GDM1 (cell line): ENCODE results near the gene ANKS1B.
"Not testable (repeated sequence)": the region's sequence is repeated elsewhere in the genome, so short reads cannot be mapped to it uniquely, and the experiment has no call there.

Experiments used
- DNase-seq: peaks from one replicate; lab custom pipeline; 2025; lab: John Stamatoyannopoulos, UW

The ANKS1B gene

DNA sequence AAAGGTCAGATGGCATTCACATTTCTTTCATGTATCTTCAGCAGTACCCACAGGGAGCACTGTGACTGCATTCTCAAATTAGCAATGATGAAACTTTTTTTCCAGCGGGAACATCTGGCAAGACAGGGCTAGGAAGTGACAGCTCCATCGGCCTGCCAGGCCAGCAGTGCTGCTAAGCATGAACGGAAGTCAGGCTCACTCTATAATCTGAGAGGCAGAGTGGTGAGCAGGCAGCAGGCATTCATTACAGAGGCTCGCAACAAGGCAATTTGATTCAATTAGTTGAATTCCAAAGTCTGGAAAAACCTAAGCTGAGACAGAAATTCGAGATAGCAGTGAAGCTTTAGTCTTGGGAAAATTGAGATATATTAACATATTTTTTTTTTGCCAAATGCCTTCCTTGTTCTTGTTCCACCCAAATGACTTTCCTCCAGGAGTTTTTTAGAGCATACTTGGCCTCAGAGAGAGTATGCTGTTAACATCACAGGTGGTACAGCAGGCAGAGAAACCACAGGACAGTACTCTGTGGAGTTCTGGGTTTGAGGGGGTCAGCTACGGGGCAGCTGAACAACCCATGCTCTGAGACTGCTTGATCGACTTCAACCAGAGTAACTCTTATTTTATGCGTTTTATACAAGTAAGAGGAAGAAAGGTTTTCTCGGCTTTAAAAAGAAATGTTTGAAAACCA is 924.8 kb downstream of the ANKS1B start:
- no peak for DNase-seq

DNA sequence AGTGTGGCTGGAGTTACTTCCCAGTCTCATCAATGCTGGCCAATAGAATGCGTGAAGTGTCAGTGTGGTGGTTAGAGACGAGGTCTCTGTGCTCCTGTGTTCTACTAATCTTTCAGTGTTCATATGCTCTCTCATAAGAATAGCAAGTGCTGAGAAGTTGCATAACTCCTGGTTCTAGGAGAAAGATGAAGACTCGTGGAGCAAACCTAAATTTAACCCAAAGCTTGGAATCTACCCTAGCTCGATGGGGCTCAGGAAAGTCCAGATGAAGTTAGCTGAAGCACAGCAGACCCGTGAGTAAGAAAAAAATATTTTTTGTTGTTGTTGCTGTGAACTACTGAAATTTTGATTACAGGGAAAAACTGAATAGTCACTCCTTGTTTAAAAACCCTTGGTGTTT is 927.1 kb downstream of the ANKS1B start:
- DNase-seq, result no peak

DNA sequence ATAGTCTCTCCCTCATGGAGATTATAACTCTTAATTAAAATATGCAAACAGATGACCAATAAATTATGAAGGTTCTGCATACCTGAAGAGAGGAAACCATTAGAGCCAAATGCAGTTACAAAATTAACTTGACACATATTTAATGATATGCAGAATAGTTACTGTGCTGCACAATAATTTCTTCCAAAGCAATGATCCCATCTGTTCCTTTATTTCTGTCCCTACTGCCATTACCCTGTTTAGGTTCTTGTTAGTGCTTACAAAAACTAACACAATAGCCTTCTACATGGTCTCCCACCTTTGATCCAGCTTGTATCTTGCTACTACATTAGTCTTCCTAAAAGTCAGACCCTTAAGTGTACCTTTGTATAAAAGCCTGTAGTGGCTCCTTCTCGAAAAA is 928.5 kb downstream of the ANKS1B start:
- DNase-seq, result no peak

DNA sequence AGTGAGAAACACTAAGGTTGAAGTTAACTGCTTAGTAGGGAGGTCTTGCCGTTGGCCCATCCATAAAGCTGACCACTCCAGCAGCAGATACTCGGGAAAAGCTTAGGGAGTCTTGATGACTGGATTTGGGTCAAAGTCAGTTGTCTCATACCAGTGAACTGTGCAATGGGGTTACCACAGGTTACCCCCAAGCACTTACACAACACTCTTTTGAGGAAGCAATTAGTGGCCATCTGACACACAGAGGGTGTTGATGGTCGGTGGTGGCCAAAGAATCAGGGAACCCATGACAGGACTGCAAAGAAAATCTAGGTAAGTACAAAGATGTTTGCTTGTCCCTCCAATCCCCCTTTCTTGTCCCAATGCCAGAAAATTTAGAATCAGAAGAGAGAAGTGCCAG is 929.4 kb downstream of the ANKS1B start:
- DNase-seq, result no peak

DNA sequence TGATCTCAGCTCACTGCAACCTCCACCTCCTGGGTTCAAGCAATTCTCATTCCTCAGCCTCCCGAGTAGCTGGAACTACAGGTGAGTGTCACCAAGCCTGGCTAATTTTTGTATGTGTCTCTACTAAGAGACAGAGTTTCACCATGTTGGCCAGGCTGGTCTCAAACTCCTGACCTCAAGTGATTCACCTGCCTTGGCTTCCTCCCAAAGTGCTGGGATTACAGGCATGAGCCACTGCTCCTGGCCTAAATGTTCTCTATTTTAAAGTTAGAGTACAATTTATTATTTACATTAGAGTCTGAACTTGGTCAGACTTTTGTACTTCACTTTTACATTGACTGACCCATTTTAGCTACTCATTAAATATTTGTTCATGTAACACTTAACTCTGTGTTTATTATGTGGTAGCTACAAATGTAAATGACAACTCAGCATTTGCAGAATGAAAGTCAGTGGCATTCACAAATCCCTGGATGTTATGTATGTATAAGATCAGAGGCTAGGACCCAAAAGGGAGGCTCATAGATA is 930.1 kb downstream of the ANKS1B start:
- DNase-seq, result no peak

DNA sequence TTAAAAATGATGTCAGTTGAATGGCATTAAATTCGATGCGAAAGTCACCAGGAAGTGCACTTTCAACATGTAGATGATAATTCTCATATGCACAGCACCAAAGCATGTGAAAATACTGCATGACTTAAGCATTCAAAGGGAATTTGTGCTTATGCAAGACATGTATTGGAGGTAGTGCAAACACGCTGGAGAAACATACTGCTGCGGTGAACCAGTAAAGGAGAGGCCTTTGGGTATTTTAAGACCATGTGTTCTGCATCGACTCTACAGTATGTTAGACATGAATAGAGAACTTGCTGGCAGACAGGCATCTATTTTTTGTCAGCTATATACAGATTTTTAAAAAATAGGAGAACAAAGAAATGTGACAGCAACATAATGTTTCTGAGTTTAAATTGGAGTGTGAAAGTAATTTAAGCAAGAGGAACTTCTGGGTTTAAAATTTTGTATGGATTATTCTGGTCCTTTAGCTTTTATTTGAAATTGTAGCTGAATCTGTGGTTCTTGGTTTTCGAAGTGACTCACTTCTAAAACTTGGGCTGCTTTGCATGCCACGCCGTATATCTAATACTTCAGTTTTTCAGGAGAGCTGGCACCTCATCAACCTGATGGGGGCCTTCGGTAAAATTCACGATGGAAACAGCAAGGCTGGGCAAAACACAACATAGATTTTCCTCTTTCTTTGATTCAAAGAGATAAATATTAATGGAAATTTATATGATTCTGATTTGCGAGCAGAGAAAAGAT is 930.9 kb downstream of the ANKS1B start:
- DNase-seq, result no peak

DNA sequence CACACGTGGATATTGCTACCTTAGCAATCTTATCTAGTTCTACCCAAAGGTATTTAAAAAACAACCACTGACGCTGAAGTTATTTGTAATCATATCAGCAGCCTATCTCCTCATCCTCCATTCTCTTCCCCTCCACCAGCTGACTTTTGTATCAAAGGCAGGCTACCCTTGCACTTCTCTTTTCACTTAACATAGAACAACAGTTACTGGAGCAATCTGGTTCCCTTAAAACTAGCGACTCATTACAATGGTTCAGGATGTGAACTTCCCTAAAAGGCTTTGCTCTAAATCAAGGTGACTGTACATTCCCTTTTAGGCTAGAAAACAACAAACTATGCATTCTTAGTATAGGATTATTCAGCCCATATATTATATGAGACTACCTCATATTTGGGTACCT is 935.0 kb downstream of the ANKS1B start:
- DNase-seq, result no peak

DNA sequence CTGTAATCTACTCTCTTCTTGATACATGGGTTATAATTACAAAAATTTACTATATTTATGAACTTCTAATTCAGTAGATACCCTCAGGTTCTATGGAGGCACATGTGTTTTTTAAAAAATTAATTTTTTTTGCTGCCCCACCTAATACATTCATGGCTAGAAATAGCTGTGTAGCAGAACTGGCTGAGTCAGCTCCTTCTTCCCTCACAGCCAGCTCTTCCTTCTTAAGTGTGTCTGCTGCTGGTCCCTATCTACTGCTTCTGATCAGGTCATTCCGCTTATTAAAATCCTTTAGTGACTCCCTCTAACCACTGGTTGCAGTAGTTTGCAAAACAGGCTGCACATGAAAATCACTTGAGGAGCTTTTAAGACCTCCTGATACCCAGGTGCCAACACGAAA is 939.6 kb downstream of the ANKS1B start:
- DNase-seq, result no peak

DNA sequence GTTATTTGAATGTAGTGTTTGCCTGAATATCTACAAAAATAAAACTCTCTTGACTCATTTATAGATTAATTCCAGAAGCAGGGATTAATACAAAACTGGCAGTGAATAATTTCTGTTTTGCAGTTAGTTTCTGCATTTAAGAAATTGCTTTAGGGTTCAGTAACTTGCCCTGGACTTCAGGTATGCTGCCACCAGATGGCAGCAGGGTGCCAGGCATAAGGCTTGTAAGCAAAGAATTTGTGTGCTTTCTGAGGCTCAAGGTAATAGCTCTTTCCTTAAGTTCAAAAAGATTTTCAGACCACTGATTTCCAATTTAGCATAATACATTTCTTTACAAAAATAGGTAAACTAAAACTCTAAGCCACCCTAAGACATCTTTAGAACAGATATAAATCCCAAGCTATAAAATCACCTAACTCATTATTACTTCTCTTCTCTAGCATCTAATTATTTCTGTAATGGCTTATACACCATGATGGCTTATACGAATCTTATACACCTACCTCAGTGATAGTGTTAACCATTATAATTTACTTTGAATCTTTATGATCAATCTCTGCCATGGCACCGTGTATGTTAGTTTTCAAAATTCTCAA is 941.3 kb downstream of the ANKS1B start:
- DNase-seq, result peak; percentile 15

DNA sequence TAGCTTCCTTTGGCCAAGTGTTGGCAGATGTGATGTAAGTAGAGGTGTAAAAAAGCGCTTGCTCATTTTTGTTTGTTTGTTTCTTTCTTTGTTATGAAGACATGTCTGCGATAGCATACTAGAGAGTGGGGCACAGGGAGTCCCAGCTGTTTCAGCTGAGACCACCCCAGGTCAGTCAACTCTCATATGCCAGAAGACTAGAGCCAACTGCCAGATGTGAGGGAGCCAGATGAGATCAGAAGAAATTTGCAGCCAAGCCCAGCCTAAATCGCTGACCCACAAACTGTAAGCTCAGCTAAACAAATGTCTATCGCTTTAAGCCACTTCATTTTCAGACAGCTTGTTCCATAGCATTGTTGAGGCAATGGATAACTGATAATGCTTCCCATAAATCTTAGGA is 942.5 kb downstream of the ANKS1B start:
- no peak for DNase-seq

DNA sequence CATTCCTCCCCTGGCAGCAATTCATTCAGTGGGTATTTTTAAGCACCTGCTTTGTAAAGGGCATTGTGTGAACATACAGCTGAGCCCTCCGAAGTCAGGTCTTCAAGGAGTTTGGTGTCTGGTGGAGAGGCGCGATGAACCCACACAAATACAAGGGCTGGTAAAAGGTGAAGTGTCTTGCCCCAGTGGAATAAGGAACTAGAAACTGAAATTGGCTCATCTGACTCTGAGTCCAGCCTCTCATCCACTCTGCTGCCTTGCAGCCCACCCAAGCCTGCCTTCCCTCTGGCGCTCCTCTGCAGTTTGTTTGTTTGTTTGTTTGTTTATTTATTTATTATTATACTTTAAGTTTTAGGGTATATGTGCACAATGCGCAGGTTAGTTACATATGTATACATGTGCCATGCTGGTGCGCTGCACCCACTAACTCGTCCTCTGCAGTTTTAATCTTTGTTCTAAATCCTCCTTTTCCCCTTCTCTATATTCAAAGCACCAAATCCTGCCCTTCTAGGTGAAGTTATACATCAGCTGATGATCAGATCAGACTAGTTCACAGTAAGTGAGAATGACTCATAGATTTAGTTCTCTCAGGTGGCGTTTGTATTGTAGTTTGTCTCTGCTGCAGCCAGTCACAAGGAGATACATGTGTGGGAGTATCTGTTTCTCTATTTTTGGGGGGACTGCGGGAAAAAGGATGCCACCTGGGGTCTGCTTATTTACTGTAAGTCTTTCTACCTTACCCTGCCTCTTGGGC is 945.2 kb downstream of the ANKS1B start:
- DNase-seq, result no peak

DNA sequence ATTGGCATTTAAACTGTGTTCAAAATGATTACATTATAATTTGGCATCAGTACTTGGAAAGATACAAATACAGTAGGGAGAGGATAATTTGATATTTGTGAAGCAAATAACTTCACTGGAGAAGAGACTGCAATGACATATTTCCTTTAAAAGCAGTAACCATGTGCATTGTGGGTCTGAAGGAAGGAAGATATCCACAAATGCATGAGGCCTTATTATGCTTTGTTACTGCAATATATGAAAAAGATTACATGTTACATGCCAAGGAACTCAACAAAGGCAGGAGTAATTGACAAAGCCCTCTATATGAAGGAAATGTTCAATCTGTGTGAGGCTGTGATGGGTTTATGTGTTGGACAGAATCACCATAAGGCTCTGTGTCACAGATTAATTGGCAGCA is 948.2 kb downstream of the ANKS1B start:
- DNase-seq, result no peak

DNA sequence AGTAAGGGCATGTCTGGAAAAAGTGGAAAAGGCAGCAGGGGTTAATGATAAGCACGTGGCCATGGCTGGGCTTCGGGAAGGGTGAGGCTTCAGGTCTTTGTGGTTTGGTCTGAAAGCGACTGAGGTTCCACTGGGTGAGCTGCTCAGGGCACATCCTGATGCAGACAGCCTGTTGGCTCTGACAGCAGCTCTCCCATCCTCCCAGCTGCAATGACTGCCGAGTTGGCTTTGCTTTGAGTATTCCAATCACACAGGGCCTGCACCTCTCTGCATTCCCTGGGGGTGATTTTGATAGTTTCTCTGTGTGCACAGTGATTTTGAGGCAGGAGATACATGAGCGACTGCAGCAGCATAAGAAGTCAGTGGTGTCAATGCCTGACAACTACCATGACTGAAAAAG is 948.9 kb downstream of the ANKS1B start:
- no peak for DNase-seq

DNA sequence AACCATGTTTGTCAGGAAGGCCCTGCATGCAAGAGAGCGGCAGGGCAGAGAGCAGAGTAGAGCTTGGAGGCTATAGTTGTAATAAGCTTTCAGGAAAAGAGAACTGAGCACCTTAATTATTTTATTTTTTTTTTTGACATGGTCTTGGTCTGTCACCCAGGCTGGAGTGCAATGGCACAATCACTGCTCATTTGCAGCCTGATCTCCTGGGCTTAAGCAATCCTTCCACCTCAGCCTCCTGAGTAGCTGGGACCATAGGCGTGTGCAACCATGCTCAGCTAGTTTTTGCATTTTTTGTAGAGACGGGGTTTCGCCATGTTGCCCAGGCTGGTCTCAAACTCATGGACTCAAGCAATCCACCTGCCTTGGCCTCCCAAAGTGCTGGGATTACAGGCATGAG is 950.5 kb downstream of the ANKS1B start:
- DNase-seq, result not testable (repeated sequence)

DNA sequence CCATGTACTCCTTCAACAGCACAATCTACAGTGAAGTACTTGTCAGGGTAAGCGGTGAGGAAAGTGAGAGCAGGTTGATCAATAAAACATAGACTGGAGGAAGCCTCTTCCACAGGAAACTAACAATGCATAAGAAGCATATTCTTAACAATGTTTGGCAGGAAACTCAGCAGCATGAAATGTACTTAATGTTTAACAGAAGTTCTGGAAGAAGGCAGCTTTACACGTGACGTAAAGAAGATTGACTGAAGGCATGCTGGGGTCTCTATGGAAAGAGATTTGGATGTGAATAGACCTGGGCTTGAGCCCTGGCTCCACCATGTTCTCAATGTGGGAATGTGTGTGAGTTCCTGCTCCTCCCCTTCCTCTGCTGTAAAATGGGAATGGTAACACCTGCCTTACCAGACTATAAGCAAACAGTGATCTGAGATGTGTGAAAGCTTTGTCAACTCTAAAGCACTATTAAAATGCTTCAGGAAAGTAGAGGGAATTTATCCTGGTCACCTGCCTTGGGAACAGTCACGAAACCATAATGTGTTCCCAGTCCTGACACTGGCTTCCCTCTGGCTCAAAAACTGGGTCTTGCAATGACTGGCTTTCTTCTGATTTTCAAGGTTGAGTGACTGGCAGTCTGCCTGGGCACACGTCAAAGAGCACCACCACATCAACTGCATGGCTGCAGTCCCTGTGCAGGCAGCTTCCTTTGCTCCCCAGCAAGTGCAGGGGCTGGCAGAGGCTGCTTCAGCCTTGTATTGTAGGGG is 955.0 kb downstream of the ANKS1B start:
- no peak for DNase-seq

DNA sequence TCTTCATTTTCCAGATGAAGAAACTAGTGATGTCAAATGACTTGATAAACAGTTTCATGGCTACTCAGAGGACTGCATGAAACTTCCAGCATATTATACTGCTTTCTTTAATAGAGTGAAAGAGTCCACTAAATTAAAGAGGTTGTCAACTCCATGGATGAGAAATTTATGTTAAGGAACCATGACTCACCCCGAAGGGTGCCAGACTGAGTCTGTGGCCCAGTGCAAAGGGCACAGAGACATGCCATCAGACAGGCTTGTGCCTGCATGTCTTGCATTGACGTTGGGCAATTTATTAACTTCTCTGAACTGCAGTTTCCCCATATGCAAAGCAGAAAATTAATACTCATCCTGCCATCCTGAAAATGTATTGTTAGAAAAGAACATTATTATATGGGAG is 957.3 kb downstream of the ANKS1B start:
- DNase-seq, result no peak

DNA sequence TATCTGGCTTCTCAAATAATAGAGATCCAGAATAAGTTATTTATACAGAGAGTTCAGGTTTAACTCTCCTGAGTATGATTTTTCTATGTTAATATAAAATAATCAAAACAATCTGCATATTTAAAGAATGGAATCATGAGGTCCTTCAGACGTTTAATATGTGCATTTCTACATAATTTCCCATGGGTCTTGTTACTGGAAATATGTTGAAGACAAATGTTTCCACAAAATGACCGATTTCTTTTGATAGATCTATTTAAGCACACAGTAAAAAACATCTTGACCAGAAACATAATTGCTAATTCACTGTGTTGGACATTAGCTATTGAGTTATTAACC is 957.7 kb downstream of the ANKS1B start:
- no peak for DNase-seq

DNA sequence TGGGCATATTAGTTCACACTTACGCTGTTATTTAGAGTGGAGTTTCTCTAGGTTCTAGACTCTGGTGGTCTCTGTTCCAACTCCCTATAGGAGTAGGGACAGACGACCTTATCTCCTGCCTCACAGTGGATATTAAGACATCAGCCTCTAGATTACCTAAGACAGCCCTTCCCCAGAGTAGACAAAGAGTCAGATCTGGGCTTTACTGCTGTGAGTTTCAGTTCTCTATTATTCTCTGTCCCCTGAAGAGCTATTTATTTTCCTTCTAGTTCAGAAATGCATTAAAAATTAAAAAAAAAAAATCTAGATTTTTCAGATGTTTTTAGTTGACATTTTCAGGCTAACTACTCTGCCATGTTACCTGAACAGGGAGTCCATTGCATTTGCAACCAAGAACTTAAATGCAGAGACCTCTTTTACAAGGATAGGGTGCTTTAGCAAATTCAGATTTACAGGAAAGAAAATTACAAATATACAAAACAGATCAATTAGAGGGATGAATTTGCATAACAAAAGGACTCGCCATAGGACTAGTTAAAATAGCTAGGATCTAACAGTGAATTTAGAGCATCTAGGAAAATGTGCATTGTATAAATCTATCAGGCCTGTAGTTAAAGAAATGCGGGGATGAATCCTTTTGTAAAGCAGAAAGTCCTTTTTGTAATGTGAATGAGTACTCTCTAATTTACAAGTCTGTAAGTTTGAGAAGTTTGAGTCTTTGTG is 958.2 kb downstream of the ANKS1B start:
- no peak for DNase-seq

DNA sequence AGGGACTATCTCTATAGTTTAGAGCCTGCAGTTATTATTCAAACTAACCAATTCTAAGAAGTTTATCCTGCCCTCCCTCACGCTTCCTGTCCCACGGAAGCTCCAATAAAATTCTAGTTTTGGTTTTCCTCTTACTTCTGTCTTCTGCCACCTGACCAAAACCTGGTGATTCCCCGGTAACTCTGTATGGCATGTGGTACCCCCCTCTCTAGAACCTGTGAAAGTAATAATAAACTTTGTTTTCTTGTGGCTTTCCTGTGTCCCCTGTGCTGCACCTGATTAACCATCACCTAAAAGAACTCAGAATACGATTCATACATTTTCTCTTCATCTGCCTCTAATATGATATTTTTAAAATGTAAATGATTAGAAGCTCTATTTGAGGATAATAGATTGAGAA is 959.9 kb downstream of the ANKS1B start:
- DNase-seq, result no peak

DNA sequence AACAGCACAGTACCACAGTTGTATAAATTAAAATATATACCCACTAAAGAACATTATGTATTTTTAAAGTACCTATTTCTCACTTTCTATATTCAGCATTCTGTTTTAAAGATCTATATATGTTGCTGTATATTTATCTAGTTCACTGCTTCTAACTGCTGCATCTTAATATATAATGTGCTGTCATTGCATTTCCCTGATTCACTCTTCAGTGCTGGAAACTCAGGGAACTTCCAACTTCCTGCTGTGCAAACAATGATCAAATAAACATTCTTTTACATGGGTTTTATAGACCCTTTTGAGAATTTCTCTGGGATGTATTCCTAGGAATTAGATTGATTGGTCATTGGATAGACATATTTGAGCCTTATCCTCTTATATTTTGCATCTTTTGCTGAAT is 960.5 kb downstream of the ANKS1B start:
- no peak for DNase-seq

DNA sequence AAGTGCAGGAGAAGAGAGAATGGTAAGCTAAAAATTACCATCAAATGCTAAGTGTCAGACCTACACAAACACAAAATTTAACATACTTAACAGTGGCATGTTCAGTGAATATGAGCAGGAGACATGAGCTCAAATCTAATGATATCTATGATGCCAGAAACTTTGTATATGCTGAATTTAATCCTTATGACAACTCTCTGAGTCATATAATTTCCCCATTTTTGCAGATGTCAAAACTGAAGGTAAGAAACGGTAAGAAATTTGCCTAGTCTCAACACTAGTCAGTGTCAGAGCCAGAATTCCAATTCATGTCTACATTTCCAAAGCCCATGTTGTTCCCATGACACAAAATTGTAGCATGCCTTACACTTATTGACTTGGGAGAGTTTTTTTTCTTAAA is 963.9 kb downstream of the ANKS1B start:
- DNase-seq, result no peak
